Activated CD8-positive, alpha-beta memory T cell treated with anti-CD3 and anti-CD28 coated beads, Interleukin-2, amount 50 U/mL, for 24 hours (primary cell): ENCODE measurements around the gene B4GALNT3.
A peak's percentile ranks its signal among the peaks of the same experiment; 100 is the strongest.
"Not testable (repeated sequence)": the region's sequence is repeated elsewhere in the genome, so short reads cannot be mapped to it uniquely, and the experiment has no call there.

Experiments used
- DNase-seq: peaks from one replicate; pipeline ENCODE4 v3.0.0-alpha.2; 2020; ENCODE audit errors: extremely low read depth

Gene B4GALNT3

DNA sequence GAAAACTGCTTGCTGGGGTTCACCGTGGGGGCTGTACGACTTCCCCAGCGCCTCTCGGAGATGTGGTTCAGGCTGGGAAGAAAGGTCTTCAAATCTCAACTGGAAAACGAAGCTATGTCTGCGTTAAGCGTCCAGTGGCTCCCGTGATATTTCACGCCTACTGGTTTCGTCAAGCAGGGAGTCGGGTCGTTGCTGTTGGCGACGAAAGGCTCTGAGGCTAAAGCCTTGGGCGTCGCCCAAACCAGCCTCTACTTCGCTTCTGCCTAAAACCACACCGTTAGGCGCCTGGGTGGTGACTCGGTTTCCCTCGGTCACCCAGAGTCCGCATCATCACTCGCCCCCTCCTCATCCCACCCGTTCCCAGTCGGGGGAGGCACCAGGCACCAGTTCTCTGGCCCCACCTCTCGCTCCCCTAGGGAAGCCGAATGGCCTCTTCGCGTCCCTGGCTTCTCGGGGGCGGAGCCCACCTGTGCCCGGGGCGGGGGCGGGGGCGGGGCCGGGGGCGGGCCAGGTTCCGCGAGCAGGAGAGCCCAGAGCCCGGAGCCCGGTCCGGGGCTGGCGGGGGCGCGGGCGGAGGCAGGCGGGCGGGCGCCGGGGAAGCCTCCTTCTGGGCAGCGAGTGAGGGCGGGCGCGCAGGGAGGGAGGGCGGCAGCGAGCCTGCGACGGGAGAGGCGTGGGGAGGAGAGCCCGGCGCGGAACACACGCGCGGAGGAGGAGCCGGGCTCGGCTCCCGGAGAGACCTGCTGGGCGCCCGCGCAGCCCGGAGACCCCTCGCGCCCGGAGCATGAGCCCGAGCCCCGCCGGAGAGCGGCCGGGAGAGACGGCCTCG is at the start of gene B4GALNT3:
TSS of gene B4GALNT3 (plus strand) at position 510 of the 829 bp plus-strand sequence. CDS start 438 bp downstream, outside the sequence.
- DNase-seq = no peak

DNA sequence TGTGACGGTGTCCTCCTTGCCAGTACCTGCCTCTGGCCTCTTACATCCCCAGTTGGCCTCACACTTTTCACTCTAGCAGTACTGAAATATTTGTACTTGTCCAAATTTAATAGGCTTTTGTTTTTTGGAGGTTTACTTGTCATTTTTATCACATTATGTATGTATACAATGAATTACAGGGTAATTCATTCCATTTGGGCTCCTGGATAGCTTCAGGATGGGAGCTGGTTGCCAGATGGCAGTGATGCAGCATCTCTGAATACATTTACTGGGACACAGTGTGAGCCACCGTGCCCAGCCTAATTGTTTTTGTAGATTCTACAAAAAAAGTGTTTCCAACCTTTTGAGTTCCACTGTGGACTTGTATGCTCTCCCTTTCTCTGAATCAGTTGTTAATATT is 44.9 kb upstream of the B4GALNT3 start:
- DNase-seq = no peak

DNA sequence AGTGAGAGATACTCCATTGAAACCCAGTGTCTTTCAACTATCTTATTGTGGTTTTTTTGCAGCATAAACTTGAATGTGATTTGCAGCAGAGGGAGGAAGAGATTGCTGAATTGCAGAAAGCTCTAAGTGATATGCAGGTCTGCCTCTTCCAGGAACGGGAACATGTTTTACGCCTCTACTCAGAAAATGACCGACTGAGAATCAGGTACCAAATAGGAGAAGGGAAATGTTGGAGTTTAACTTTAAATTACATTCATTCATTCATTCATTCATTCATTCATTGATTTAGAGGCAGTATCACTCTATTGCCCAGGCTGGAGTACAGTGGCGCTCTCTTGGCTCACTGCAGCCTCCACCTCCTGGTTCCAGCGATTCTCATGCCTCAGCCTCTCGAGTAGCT is 41.3 kb upstream of the B4GALNT3 start:
- no peak for DNase-seq

DNA sequence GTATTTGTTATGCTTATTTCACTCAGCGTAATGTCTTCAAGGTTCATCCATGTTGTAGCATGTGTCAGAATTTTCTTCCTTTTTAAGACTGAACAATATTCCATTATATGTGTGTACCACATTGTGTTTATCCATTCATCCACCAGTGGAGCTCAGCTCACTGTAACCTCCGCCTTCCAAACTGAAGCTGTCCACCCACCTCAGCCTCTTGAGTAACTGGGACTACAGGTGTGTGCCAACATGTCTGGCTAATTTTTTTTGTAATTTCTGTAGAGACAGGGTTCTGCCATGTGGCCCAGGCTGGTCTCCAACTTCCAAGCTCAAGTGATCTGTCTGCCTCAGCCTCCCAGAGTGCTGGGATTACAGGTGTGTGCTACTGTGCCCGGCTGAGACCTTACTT is 37.2 kb upstream of the B4GALNT3 start:
- no peak for DNase-seq

DNA sequence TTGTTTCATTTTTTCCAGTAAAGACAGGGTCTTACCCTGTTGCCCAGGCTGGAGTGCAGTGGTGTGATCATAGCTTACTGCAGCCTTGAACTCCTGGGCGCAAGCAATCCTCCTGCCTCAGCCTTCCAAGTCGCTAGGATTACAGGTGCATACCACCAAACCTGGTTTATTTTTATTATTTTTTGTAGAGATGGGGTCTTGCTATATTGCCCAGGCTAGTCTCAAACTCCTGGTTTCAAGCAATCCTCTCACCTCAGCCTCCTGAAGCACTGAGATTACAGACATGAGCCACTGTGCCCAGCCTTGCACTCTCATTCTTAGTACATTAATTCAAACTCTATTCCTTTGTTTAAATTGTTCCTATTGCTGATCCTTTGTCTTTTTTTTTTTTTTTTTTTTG is 24.0 kb upstream of the B4GALNT3 start:
- not testable (repeated sequence) for DNase-seq

DNA sequence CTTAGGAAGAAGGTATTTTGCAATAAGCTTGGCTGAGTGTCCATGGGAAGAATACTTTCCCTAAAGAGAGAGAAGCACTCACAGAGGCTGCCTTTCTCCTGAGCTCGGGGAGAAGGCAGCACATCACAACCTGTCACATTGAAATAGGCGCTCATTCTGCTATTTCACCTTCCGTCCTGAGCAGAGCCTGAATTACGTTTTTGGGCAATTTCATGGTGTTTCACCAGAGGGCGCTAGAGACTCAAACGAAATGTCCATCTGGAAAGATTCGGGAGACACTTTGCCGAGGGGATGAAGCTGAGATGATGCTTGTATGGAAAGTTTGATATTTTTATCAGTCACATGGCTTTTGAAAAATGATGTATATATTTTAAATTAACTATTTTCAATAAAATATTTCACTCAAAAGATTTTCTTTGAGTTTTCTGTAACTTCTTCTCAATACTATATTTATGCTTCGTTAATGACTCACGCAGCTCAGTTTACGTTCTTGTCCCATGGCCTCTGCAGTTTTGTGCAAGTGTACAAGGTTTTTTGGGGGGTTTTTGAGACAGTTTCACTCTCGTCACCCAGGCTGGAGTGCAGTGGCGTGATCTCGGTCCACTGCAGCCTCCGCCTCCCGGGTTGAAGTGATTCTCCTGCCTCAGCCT is 17.4 kb upstream of the B4GALNT3 start:
- no peak for DNase-seq

DNA sequence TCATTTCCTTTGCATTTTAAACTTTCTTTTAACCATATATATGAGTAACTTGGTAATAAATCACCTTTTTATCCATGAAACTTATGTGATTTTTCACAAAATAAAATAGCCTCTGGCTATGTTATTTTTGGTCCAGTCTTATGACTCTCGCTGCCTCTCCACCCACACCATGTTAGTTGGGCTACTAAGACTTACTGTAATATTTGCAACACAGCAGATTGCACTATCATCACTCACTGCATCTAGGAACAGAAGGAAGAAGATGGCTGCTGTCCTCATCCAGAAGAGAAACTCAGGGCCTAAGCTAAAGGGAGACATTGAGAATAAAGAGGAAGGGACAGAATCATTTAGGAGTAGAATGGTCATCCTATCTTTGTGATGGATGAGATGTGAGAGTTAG is 12.6 kb upstream of the B4GALNT3 start:
- no peak for DNase-seq

DNA sequence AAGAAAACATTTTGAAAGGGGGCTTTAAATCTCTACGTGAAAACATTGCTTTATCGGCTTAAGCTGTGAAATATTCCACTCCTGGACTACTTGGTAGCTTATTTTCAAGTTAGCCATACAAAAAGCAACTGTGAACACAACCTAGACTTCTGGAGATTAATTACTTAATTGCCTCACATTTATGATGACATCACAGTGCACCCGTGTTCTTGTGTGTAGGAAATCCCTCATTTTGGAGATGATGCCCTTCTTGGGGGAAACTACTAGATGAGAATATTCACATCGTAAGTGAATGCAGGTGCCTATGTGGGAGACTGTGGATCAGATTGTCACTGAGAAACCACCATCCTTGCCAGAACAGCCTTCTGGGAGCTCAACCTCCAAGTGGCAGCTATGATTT is 10.5 kb upstream of the B4GALNT3 start:
- DNase-seq = no peak

DNA sequence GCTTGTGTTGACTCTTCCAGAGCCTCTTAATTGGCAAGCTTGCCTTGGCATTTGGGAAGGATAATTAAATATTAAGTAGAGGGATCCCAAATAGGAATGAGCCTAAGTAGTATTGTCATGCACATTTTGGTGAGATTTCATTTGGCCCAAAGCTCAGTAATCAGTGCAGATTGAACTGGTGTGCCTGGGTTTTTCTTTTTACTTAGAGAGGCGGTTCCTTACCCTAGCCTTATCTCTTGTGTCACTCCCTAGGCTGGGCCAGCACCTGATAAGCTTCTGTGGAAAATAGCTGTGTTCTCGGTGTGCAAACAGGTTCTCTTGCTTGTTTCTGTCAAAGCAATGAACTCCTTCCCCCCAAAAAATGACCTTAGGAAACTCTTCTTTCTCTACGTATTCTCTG is 9.3 kb upstream of the B4GALNT3 start:
- DNase-seq = no peak

DNA sequence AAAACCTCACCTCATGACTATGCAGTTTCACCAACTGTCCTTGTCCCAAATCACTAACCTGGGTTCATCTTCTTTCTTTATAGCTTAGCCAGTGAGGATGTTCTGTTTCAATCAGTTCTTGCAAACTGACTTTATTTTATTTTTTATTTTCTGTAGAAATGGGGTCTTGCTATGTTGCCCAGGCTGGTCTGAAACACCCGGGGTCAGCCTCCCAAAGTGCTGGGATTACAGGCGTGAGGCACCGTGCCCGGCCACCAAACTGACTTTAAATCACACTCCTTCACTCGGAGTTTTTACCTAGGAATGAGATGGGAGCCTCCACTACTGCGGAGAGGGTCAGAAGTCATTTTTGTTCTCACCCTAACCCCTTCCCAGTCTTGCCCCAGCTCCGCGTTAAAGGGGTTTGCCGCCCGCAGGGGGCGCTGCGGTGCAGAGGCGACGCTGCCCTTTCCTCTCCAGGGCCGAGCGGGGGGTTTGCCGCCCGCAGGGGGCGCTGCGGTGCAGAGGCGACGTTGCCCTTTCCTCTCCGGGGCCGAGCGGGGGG is 7.0 kb upstream of the B4GALNT3 start:
- DNase-seq = peak; percentile 20

DNA sequence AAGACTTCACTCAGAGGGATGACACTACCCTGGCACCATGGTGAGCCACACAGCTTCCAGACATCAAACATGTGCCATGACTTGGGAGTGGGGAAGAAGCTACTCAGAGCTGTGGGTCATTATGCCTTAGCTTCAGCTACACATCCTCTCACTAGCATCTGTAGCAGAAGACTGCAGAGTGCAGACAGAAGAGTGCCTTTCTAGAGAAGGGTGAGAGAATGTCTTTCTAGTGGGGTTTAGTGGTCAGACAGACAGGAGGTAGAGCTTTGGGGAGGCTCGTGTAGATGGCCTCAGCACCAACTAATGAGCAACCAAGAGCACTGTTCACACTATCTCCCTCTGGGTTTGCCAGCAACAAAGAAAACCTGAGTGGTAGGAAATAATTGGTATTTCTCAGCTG is 4.9 kb upstream of the B4GALNT3 start:
- DNase-seq = no peak

DNA sequence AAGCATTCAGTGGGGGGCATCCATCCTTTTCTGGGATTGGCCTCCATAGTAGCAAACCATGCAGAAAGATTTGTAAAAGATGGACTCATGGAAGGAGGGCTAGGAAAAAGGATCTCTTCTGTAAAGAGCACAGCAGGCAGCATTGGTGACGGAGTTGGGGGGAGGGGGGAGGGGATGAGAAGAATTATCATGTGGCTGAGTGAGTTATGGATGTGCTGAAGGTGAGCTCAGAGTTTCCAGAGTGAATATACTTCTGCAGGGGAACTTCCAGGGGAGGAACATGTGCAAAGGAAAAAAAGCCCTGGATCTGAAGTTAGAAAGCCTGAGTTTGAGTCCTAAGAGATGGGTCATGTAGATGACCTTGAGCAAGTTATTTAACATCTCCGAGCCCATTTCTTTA is 3.9 kb upstream of the B4GALNT3 start:
- DNase-seq = no peak

DNA sequence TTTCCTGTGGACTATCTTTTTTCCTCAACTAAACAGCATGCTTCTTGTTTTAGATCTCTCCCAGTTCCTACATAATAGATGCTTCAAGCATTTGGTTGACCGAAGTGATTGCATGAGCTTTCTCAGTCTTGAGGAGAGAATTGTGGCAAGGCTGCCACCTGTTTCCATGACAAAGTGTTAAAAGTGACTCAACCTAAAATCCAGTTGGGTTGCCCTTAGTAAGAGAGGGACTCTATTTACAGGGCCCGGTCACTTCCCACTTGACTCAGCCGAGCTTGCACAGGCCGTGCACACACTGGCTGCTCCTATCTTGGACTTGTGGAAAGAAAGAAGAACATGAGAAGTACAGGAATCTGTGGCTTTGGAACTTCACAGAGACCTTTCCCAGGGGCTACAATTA is 2.1 kb upstream of the B4GALNT3 start:
- DNase-seq = no peak

DNA sequence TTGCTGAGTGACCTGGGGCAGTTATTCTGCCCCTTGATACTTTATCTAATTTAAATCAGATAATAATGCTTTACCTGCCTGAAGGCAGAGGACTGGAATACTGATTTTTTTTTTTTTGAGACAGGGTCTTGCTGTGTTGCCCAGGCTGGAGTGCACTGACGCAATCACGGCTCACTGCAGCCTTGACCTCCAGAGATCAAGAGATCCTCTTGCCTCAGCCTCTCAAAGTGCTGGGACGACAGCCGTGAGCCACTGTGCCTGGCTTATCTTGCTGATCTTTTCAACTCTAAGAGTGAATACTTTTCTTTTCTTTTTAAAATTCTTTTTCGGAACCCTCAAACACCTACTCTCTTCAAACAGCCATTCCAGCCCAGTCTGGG is 699 bp upstream of the B4GALNT3 start:
- no peak for DNase-seq

DNA sequence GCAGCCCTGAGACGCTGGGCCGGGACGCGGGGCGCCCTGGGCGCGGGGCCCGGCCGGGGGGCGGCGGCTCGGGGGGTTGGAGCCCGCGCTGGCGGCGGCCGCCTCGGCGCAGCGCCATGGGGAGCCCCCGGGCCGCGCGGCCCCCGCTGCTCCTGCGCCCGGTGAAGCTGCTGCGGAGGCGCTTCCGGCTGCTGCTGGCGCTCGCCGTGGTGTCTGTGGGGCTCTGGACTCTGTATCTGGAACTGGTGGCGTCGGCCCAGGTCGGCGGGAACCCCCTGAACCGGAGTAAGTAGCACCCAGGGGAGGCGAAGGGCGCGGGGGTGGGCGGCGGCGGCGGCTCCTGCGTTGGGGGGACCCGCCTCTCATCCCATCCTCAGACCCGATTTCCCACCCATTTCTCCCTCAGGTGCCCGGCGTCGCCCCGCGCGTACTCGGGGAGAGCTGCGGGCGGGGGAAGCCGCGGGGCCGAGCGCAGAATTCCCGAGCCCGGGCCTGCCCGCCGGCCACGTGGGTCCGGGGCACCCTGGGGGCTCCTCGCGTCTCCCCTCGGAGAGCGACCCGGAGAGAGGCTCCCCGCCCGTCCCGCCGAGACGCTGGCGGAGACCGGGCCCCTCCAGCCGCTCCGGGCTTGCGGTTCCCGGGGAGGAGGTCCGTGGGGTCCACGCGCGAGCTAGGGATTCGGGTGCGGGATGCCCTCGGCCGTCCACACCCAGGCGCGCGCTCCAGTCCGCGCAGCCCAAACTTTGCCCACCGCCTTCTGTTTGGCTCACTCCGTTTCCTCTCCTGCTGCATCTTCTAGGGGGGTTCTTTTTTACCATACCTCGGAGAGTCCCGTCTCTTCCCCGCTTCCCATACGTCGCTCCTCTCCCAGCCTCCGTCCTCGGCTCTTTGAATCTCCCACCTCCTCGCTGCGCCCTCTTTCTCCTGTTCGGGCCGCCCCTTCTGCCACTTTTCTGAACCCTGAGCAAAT is 807 bp downstream of the B4GALNT3 start:
- DNase-seq = no peak

DNA sequence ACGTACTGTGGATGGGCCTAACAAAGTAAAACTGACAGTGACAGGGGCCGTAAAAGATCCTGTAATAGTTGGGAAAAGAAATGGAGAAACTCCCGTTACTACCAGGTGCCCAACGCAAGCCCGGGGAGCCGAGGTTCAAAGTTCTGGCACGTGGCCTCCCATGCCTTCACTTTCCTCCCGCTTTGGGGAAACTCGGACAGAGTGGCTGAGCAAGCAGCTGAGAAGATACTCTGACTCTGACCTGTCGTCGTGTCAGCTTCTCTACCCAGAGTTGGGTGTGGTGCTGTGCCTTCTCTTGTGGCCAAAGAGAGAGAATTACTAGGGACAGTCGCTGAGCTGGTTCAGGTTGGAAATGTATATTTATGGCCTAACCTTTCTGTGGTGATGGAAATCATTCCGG is 1.7 kb downstream of the B4GALNT3 start:
- DNase-seq = no peak

DNA sequence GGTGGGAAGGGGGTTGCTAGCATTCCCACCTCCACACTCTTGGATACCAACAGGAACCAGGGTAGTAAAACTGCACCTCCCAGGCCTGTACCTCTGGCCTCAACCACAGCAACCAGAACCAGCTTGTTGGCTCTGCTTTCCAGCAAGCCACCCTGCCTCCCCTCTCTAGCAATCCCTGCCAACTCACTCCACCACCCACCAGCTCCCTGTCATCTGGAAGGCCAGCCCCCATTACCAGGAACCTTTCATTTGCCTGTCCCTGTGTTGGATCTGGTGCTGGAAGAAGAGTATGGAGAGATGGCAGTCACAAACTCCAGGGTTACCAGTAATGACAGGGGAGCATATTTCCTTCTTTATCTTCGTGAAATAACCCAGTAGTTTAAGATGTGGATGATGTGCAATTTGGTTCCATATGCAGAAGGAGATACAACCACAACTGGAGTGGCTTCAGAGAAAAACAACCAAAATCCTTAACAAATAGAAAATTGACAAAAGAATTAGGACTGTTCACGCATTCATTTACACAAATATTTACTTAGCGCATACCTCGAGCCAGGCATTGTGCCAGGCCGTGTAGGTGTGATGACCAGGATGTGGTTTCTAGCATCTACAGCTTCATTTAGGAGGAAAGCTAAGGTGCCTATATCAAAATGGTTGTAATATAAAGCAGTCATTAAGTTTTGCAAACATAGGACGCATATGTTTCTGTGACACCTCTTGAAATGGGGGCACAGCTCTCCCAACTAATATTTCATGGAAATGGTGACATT is 3.4 kb downstream of the B4GALNT3 start:
- no peak for DNase-seq

DNA sequence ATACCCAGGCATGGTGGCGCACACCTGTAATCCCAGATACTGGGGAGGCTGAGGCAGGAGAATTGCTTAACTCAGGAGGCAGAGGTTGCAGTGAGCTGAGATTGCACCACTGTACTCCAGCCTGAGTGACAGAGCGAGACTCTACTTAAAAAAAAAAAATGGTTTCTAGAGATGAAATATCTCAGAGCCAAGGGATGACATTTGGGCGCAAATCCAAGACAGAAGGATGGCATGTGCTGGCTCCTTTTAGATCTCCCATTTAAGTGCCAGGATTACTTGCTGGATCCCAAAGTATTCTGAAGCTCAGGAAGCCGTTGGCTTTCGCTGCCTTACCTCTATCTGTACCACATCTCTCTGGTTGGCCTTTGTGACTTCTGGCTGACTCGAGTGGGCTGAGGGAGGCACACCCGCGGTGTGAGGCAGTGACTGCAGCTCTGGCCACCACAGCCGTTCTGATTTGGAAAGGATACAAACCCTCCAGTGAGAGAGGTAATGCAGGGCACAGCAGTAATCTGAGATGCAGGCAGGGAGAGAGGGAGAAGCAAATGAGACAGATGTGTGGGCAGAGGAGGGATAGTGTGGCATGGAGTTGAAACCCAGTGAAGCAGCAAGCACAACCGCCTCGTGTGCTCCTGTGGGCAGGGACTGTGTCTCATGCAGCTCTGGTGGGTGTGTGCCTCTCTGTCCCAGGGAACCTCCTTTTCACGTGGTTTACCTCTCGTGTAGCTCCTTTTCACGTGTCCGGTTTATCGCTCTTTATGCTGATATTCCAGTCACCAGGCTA is 4.9 kb downstream of the B4GALNT3 start:
- no peak for DNase-seq

DNA sequence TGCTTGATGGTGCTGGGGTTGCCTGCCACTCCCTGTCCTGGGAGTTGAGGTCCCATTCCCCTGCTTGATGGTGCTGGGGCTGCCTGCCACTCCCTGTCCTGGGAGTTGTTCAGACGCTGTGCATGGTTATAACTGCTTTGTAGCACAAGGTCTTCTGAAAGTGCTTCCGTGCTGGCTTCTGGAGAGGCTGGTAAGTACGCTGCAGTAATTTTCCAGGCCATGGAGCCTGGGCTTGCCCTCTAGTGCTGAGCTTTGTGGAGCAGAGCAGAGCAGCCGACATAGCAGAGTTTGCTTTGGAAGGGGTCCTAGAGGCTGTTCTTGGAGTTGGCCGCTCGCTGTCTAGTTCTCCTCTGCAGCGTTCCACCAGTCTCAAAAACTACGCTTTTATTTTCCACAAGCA is 6.3 kb downstream of the B4GALNT3 start:
- DNase-seq = no peak

DNA sequence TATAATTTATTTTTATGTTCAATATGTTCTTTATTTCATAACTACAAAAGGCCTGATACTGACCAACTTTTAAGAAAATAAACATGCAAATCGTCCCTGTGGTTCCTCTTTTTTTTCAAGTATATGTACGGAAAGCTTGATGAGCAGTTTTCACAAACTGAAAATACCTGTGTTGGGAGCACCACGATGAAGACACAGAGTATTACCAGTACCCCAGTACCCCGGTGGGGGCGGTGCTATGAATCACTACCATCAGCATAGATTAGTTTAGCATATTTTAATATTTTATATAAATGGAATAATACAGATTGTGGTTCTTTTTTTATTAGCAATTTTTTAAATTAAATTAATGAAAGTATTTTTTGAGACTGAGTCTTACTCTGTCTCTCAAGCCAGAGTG is 7.0 kb downstream of the B4GALNT3 start:
- DNase-seq = no peak
